ENCODE measurements around the gene PIM2.

Gene PIM2

DNA sequence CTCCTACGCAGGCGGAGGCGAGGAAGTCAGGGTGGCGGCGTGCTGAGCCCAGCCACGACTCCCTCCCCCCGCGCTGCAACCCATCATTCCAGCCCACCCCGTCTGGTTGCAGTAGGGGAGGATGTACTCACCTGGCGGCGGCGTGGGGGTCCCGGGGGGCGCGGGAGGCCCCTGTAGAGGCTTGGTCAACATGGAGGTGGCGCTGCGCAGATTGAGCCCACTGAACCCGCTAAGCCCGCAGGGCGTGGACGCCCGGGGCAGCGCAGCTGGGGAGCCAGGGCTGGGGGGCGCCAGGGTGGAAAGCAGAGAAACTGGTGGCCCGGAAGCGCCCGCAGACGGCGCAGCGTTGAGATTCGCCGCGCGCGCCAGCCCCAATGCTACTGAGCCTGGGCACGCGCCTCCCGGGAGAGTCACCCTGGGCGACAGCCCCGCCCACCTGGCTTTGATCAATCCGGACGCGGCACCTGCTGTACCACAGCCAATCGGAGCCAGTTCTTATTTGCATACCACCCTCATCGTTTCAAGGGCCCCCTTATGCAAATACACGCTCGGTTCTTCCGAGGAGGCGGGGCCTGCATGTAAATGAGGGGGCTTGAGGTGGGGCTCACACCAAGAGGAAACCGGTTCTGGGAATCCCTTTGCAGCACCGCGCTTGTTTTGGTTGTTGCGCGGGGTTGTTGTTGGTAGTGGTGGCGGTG lies at the start of gene PIM2:
TSS of gene PIM2 (minus strand) at position 382 of the 698 bp plus-strand sequence. CDS start at position 192, 190 bp downstream.
- DNase-seq (ENCODE audit: low read depth, low spot score), result peak; percentile 99

DNA sequence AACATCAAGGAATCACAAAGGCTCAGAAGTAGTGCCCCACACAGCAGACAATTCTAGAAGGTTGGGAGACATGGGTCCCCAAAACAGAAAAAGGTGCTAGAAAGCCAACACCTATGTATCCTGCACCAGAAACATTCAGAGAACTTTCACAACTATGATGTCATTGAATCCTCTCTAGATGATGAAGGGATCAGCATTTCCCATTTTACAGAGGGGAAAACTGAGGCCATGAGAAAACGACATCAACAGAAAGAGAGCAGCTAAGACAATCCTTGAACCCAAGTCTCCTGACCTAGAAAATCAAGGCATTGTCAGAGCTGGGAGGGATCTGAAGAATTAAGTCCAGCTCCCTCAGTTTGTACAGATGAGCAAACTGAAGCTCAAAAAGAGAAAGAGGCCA lies 49.6 kb upstream of the PIM2 start:
- DNase-seq (ENCODE audit: low read depth, low spot score), result no peak

DNA sequence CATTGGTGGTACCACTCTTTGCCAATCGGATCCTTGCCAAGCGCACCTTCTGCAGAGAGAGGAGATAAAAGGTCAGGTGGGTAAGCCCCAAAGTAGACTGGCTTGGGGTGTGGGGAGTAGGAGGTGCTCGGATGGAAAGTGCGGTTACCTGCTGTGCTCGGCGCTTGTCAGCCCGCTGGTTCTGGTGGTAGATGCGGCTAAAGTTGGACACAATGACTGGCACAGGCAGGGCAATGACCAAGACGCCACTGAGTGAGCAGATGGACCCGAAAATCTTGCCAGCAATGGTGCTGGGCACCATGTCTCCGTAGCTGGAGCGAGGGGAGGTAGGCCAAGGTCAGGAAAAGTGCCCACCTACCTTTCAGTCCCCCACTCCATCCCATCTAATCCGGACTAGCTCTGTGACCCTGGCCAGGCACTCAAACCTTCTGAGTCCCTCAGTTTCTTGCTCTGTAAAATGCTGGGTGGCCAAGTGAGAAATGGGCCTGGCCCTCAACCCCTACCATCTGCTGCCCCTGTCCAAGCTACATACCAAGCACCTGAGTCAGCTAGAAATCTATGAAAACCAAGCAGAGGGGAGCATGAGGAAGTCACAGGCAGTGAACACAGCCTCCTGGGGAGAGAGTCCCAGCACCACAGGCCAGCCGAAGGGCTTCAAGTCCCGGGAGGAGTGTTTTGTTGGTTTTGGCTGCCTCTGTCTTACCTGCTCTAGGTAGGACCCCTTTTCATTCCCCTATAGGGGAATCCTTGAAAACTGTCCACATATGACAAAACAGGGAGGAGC lies 48.2 kb upstream of the PIM2 start:
- no peak for DNase-seq (ENCODE audit: low read depth, low spot score)

DNA sequence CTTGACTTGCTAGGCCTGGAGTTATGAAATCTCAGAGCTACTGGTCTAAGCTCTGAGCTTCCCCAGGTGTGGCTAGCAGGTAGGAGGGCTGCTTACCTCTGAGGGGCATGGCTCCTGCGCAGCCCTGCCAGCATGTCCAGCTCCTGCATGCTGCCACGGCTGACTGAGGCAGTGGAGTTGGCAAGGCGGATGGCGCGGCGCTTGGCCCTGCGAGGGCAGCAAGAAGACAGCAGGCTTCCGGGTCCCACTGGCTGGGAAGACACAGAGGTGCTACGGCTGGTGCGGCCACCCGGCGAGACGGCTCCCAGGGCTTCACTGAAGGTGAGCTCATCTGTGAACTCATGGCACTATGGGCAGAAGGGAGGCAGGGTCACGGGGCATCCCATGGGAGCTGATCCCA lies 47.1 kb upstream of the PIM2 start:
- no peak for DNase-seq (ENCODE audit: low read depth, low spot score)

DNA sequence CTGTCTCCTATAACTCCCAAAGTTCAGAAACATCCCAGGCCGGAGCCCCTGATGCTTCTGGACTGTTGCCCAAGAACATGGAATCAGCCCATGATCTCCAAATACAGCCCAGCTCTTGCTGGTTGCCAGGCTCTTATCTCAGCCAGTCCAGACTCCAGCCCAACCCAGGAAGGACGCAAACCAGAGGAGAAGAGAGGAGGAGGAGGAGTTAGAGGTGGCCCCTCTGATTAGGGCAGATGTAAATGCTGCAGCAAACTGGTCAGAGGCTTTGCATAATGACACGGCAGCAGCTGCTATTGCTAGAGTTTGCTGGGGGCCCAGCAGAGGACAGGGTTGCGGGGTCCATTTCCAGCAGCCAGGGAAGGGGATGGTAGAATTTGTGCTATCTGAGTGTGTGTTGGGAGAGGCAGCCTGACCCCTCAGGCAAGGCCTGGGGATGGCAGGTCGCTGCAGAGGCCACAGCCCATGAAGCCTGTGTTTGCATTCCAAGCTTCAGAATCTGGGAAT lies 42.8 kb upstream of the PIM2 start:
- DNase-seq (ENCODE audit: low read depth, low spot score), result peak; percentile 83

DNA sequence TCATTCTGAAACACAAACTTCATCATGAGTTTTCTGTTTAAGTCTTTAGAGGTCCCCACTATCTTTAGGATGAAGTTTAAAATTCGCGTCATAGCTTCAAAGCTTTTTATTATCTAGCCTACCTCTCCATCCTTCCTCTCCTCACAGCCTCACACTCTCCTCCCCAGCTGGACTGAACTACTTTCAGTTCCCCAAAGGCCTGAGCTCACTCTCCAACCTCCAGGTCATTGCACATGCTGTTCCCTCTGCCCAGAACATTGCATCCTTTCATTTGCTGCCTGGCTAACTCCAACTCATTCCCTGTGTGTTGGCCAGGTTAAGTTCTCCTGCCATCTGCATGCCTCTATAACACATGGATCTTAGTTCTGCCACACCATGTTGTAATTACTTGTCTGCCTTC lies 41.5 kb upstream of the PIM2 start:
- DNase-seq (ENCODE audit: low read depth, low spot score), result no peak

DNA sequence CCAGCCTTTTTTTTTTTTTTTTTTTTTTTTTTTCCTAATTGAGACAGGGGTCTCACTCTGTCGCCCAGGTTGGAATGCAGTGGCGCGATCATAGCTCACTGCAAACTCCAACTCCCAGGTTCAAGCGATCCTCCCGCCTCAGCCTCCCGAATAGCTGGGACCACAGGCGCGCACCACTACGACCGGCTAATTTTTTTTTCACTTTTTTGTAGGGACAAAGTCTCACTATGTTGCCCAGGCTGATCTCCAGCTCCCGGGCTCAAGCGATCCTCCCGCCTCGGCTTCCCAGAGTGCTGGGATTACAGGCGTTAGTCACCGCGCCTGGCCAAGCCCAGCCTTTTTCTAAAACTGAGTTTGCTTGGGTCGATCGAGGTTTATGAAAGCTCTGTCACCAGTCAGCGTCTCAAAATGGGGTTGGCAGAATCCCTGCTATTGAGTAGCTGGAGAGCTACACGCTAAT lies 39.8 kb upstream of the PIM2 start:
- no peak for DNase-seq (ENCODE audit: low read depth, low spot score)

DNA sequence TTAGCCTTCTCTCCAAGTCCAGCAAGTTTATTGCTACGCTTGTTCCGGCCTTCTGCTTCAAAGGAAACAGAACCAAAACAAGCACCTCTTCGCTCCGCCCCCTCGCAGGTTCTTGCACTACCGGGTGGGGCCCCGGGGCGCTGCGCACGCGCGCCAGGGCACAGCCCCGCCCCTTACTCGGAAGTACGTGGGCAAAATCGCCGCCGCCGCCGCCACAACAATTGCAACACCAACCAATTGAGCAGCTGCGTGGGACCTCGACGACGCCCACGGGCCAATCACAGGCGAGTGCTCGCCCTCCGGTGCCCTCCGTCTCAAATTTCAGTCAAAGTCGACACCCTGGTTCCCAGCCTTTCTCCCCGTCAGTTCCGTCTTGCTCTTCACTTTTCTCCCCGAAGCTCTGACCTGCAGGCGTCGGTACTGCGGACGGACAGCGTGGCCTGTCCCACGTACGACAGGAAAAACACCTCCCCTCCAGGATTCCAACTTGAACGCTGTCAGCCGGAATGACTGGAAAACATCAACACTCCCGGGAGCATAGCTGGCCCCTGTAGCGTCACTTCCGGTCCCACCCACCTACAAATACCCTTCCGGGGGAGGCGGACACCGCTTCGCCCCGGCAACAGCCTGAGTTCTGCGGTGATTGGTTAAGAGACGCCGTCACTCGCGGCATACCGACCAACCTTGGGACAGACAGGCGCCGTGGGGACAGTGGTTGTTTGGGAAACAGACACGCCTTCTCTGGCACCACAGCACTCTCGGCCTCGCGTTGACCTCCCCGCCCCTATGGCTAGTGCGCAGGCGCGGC lies 39.2 kb upstream of the PIM2 start:
- peak; percentile 100 for DNase-seq (ENCODE audit: low read depth, low spot score)

DNA sequence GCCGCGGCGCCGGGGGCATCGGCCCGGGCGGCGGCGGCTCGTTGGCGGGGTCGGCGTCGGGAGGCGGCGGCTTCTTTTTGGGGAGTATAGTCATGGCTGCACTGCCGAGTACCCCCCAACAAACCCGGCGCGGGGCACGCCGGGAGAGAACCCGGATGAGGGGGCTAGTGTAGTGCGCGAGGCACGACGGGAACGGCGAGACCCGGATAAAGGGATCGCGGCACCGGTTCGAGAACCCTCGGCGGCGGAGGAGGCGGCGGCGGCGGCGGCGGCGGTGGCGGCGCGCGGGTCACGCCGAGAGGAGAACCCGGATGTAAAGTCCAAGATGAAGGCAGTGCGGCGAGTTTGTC lies 38.6 kb upstream of the PIM2 start, which contains the start of gene OTUD5:
TSS of gene OTUD5 (minus strand) at position 131 of the 350 bp plus-strand sequence. CDS start at position 94, 37 bp downstream.
- DNase-seq (ENCODE audit: low read depth, low spot score), result no peak

DNA sequence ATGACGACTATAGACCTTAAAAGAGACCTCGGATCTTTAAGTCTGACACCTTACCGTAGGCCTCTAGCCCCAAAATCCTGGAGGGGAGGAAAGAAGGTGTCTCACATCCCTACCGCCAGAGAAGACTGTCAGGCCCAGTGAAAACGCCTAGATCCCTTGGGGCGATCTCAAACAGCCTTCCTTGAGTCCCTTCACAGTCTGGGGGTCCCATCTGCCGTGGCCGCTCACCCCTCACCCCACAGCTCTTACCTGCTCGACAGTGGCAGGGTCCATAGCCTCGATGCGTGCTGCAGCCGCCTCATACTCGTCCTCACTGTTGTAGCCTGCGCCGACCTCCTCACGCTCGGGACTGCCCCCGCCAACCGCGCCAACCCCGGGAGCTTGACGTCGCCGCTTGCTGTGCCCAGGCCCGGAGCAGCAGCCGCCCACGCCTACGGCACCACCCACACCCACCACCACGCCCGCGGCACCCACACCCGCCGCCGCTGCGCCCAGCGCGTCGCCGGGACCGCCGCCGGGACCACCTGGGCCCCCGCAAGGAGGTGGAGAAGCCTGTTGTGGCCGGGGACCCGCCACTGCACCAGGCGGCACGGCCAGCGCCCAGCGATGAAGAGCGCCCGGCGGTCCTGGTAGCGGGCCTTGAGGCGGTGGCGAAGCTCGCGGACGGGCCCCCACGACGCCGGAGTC lies 38.0 kb upstream of the PIM2 start:
- no peak for DNase-seq (ENCODE audit: low read depth, low spot score)

DNA sequence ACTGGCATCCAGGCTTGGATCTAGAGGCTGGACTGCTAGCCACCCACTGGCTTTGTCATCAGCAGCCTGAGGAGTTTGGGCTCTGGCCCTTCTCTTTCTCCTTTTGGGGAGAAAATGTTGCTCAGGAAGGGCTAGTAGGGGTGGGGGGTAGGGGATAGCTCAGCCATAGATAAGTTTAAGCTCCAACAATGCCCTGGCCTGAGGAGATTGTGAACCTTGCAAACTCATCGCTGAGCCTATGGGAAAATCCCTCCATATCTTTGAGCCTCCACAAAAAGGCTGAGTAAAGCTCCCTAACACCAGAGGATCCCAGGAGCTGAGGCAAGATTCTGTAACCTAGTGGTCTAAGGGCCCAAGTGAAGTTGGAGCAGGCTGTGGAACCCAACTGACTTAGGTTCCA lies 29.8 kb upstream of the PIM2 start:
- no peak for DNase-seq (ENCODE audit: low read depth, low spot score)

DNA sequence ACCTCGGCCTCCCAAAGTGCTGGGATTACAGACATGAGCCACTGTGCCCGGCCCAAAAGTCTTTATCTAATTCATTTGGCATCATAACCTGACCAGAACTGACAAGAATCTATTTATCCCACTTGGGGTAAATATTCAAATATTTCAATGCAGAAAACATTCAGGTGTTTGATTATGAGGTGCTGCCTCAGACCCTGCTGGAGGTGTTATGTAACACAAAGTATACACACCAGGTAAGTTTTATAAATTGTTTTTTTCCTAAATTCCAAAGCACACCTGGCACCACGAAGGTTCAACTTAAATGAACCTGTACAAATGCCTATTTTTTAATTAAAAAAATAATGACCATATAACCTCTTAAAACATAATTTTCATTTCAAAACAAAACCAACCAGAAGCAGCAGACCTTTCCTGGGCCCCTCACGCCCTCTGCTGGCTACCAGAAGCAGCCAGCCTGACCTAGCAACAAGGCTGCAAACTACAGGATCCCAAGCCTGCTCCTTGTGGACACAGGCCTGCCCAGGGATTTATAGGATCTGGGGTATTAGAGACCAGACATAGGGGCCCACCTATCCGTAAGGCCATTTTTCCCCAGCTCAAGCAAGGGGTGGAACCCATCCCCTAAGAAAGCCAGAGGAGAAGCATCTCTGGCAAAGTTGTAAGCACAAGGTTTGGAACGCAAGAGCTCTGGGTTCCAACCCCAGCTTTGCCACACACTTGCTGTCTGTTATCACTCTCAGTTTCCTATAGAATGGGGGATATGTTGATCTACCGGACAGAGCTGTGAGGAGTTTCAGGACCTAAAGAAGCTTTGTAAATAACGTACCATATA lies 26.9 kb upstream of the PIM2 start:
- DNase-seq (ENCODE audit: low read depth, low spot score), result peak; percentile 75

DNA sequence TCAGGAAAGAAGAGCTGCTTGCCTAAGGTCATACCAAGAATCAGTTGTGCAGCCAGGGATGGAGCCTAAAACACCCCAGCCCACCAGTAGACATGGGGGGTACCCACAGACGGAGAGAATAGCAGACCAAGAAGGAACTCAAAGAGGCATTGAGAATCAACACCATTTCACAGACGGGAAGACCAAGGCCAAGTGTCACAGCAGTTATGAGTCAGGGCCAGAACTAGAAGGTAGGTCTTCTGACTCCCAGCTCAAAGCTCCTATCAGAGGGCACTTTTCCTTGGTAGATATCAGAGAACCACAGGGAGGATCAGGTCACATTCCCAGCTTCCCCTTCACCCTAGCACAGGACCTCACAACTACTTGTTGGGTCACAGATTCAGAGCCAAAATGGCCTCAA lies 24.1 kb upstream of the PIM2 start:
- DNase-seq (ENCODE audit: low read depth, low spot score), result no peak

DNA sequence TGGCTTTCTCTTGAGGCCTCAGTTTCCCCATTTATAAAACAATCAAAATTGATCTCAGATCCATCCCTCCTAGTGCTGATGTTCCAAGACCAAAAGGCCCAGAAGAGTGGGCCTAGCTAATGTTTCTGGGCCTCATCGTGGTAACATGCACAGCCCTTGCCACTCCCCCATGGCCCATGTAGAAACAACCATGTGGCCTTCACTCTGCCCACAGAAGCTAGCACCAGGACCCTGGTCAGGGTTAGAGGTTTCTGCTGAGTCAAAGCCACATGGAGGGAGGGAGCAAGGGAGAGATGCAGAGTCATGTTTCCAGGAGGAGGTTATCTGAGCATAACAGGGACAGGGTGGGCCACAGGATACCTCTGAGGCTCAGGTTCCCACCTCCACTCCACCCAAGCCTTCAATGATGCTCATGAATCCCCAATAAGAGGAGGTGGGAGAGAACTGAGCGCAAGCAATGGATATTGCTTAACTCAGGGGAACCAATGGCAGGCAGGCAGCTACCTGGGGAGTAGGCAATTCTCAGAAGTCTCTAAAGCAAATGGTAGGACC lies 21.7 kb upstream of the PIM2 start:
- no peak for DNase-seq (ENCODE audit: low read depth, low spot score)

DNA sequence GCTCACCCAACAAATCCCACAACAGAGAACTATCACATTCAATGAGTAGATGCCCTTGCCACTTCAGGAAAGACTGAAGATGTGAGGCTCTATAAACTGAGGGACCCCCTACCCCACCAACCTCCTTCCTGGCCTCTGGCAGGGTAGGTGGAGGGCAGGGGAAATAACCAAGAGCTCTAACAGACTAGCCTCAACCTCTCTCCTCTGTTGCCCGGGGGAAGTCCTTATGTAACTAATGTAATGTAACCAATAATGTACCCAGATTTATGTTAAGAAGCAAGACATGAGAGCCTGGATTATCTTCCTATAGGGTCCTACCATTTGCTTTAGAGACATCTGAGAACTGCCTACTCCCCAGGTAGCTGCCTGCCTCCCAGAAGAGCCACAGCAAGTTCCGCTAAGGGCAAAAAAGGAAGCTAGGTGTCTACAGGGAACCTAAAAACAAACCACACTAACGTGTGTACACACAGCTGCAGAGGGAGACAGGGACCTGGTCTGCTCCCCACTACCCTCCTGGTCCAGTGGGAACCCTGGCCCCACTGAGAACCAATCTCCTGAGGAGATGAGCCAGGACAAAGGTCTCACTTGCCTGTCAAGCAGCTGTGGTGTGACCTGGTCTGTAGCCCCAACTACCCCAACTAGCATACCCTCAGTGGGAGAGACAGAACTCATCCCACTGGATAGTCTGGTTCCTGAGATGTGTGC lies 20.9 kb upstream of the PIM2 start:
- DNase-seq (ENCODE audit: low read depth, low spot score), result no peak

DNA sequence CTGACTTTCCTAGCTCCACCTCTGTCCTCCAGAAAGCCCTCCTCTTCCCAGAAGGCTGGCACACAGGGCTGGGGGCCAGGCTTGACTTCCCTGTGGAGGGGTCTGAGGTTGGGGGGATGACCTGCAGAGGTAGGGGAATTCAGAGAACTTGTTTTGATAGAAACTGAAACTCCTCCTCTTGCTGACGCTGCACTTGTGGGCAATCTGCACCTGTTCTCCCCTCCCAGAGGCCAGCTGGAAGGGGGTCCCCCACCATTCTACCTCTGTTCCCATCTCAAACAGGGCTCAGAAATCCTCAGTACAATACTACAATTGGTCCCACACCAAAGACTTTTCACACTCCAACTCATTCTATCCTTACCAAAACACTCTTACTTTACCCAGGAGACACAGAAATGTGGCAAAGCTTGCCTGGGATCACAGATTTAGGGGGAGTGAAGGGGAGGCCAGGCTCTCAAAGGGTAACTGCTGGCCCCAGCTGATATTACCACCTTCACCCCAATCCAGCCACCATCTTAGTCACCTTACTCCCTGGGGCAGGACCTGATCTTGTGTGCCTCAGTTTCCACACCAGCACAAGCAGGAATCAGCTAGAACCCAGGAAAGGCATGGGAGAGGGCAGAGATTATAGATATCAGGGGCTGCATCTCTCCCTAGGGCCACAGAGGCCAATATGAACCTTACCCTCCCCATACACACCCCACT lies 20.0 kb upstream of the PIM2 start:
- no peak for DNase-seq (ENCODE audit: low read depth, low spot score)

DNA sequence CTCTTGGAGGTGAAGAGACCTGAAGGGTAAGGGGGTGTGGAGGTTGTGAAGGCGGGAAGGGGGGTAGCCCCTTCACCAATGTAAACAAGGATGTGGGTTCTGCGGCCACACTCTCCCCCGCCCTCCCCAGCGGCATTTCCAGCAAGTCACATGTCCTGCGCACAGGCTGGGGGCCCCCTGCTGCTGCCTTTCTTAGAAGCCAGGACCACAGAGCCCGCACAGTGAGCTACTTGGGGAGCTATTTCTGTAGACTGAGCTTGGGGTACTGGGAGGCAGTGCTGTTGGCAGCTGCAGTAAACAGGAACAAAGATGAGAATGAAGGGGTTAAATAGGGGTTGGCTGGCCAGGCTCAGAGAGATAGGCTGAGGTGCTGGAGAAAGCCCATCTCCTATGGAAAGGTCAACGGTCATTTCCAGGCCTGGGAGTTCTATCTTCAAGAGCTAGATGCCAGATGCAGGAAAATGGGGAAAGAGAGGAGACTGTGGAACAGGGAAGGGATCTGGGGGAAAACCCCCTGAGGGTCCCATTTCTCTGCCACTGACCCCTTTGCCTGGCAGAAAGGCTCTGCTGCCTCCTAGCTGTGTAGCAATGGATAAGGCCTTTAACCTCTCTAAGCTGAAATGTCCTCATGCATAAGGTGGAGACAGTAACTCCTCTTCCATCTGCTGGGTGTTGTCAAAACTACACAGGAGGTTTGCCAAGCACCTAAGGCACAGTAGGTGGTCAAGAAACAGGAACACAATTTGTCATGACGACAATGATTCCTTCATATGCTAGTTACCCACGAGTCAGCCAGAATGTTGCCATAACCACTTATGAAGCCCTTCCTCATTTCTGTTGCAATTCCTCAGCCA lies 18.5 kb upstream of the PIM2 start:
- peak; percentile 61 for DNase-seq (ENCODE audit: low read depth, low spot score)

DNA sequence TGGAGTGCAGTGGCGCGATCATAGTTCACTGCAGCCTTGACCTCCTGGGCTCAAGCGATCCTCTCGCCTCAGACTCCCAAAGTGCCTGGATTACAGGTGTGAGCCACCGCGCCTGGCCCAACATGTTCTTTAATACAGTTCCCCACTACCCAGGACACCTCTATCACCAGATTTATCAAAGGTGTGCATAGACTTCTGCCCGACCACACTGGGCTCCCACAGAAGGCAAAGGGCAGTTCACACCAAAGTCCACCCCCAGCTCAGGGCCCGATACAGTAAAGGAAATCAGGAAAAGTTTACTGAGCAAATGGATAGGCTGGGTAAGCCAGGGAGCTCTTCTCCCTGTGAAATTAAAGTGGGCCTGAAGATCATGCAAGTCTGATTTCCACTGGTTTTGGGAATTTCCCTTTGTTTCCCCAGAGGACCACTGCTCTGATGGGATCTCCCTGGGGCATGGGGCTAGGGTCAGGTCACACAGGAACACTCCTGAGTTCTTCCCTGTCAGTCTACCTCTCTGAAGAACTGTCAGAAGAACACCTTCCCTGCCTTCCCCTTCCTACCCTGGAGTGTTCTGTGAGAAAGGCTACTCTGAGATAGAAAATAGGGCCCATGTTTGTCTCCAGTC lies 17.7 kb upstream of the PIM2 start:
- DNase-seq (ENCODE audit: low read depth, low spot score), result no peak

All from ELF-1 (cell line).